HEK293 (cell line): ENCODE results near the gene PLEKHA7.

Source experiments
- CTCF ChIA-PET: fragments of 350-600 bp; formaldehyde crosslinking; extraction: SDS; loops from one replicate; lab custom pipeline; 2021; ENCODE audit warnings: antibody characterized with exemption; lab: Yijun Ruan, JAX
- POLR2A ChIA-PET: fragments of 300-600 bp; formaldehyde crosslinking; extraction: SDS; loops from one replicate; lab custom pipeline; 2020; ENCODE audit warnings: antibody characterized with exemption, inconsistent platforms; lab: Yijun Ruan, JAX
- H3K27ac ChIP-seq: fragments of 200-500 bp; sonication (Bioruptor generic); 2 replicates; pipeline ENCODE4 v1.5.1; 2014; ENCODE audit warnings: low read depth, low read length, control low read depth, inconsistent platforms; ENCODE audit errors: extremely low read depth
- H3K36me3 ChIP-seq, 2 experiments: fragments of 200-500 bp in 1 of 2; sonication (Bioruptor generic) in 1 of 2; 1 replicate in 1 of 2; 2 replicates in 1 of 2; pipeline ENCODE4 v1.5.1; 2014 to 2017; ENCODE audit warnings: inconsistent platforms in 2 of 2, low read length in 2 of 2; ENCODE audit not compliant: control insufficient read depth in 2 of 2, insufficient read depth in 1 of 2
- H3K4me1 ChIP-seq: fragments of 200-500 bp; sonication (Bioruptor generic); 2 replicates; pipeline ENCODE4 v1.5.1; 2014; ENCODE audit warnings: mild to moderate bottlenecking, low read length, inconsistent platforms; ENCODE audit not compliant: control insufficient read depth, insufficient read depth
- H3K4me3 ChIP-seq: 2 replicates; pipeline ENCODE4 v1.5.1; 2011; ENCODE audit warnings: low read depth, mild to moderate bottlenecking, control low read depth, low read length, moderate library complexity
- H3K9me3 ChIP-seq: fragments of 200-500 bp; sonication (Bioruptor generic); 2 replicates; pipeline ENCODE4 v1.5.1; 2014; ENCODE audit warnings: low read depth, low read length, inconsistent platforms; ENCODE audit not compliant: control insufficient read depth, insufficient read depth
- BCL11B ChIP-seq: fragments of 450-650 bp; formaldehyde crosslinking; IDR thresholded peaks from 2 replicates; pipeline ENCODE4 v1.5.1; 2016; ENCODE audit warnings: low read depth, missing biosample characterization, missing genetic modification characterization
- FEZF1 ChIP-seq: fragments of 450-650 bp; formaldehyde crosslinking; IDR thresholded peaks from 2 replicates; pipeline ENCODE4 v1.5.1; 2016; ENCODE audit warnings: missing biosample characterization, missing genetic modification characterization
- GLI2 ChIP-seq: fragments of 450-650 bp; formaldehyde crosslinking; IDR thresholded peaks from 2 replicates; pipeline ENCODE4; 2017; ENCODE audit warnings: missing biosample characterization, missing genetic modification characterization, low read depth, borderline replicate concordance
- PRDM6 ChIP-seq: fragments of 450-650 bp; formaldehyde crosslinking; IDR thresholded peaks from 2 replicates; pipeline ENCODE4 v1.5.1; 2017; ENCODE audit warnings: missing biosample characterization, missing genetic modification characterization
- REPIN1 ChIP-seq: fragments of 450-650 bp; formaldehyde crosslinking; IDR thresholded peaks from 2 replicates; pipeline ENCODE4 v1.5.1; 2017; ENCODE audit warnings: missing biosample characterization, missing genetic modification characterization, low read depth
- REST ChIP-seq: fragments of 450-650 bp; formaldehyde crosslinking; IDR thresholded peaks from 2 replicates; pipeline ENCODE4 v1.5.1; 2016; ENCODE audit warnings: missing biosample characterization, missing genetic modification characterization
- SALL2 ChIP-seq: fragments of 450-650 bp; formaldehyde crosslinking; IDR thresholded peaks from 2 replicates; pipeline ENCODE4 v1.5.0; 2017; ENCODE audit warnings: missing biosample characterization, mild to moderate bottlenecking, missing genetic modification characterization, borderline replicate concordance
- TCF7L2 ChIP-seq: IDR thresholded peaks from 2 replicates; pipeline ENCODE4 v1.6.1; 2011; ENCODE audit warnings: low read depth, mild to moderate bottlenecking, inconsistent platforms, low read length, moderate library complexity, borderline replicate concordance
- ZBTB21 ChIP-seq: fragments of 450-650 bp; formaldehyde crosslinking; IDR thresholded peaks from 2 replicates; pipeline ENCODE4 v1.5.1; 2017; ENCODE audit warnings: missing biosample characterization, missing genetic modification characterization
- ZIC2 ChIP-seq: fragments of 450-650 bp; formaldehyde crosslinking; IDR thresholded peaks from 2 replicates; pipeline ENCODE4 v1.5.1; 2016; ENCODE audit warnings: missing biosample characterization, missing genetic modification characterization
- ZNF132 ChIP-seq: fragments of 450-650 bp; formaldehyde crosslinking; IDR thresholded peaks from 2 replicates; pipeline ENCODE4 v1.5.1; 2017; ENCODE audit warnings: missing biosample characterization, missing genetic modification characterization, borderline replicate concordance
- ZNF174 ChIP-seq: fragments of 450-650 bp; formaldehyde crosslinking; IDR thresholded peaks from 2 replicates; pipeline ENCODE4 v1.5.0; 2017; ENCODE audit warnings: missing biosample characterization, mild to moderate bottlenecking, missing genetic modification characterization
- ZNF239 ChIP-seq: fragments of 450-650 bp; formaldehyde crosslinking; IDR thresholded peaks from 2 replicates; pipeline ENCODE4 v1.5.1; 2016; ENCODE audit warnings: missing biosample characterization, missing genetic modification characterization
- ZNF24 ChIP-seq: fragments of 450-650 bp; formaldehyde crosslinking; IDR thresholded peaks from 2 replicates; pipeline ENCODE4 v1.5.1; 2016; ENCODE audit warnings: missing biosample characterization, missing genetic modification characterization
- ZNF266 ChIP-seq: fragments of 450-650 bp; formaldehyde crosslinking; IDR thresholded peaks from 2 replicates; pipeline ENCODE4 v1.5.1; 2016; ENCODE audit warnings: missing biosample characterization, missing genetic modification characterization, low read depth
- ZNF426 ChIP-seq: fragments of 450-650 bp; formaldehyde crosslinking; IDR thresholded peaks from 2 replicates; pipeline ENCODE4 v1.5.1; 2017; ENCODE audit warnings: missing biosample characterization, missing genetic modification characterization, mild to moderate bottlenecking, inconsistent platforms, moderate library complexity
- ZNF433 ChIP-seq: fragments of 450-650 bp; formaldehyde crosslinking; IDR thresholded peaks from 2 replicates; pipeline ENCODE4 v1.5.1; 2016; ENCODE audit warnings: missing biosample characterization, missing genetic modification characterization, low read depth
- ZNF473 ChIP-seq: fragments of 450-650 bp; formaldehyde crosslinking; IDR thresholded peaks from 2 replicates; pipeline ENCODE4 v1.5.1; 2017; ENCODE audit warnings: missing biosample characterization, missing genetic modification characterization
- ZNF510 ChIP-seq: fragments of 450-650 bp; formaldehyde crosslinking; IDR thresholded peaks from 2 replicates; pipeline ENCODE4 v1.5.1; 2018; ENCODE audit warnings: mild to moderate bottlenecking, missing genetic modification characterization, missing biosample characterization; ENCODE audit not compliant: insufficient replicate concordance
- ZNF549 ChIP-seq: fragments of 450-650 bp; IDR thresholded peaks from 2 replicates; pipeline ENCODE4 v1.5.1; 2018; ENCODE audit warnings: missing biosample characterization, missing genetic modification characterization, mild to moderate bottlenecking, inconsistent platforms, moderate library complexity
- ZNF560 ChIP-seq: fragments of 450-650 bp; formaldehyde crosslinking; IDR thresholded peaks from 2 replicates; pipeline ENCODE4 v1.5.1; 2017; ENCODE audit warnings: missing biosample characterization, missing genetic modification characterization, borderline replicate concordance
- ZNF701 ChIP-seq: fragments of 450-650 bp; formaldehyde crosslinking; IDR thresholded peaks from 2 replicates; pipeline ENCODE4 v1.5.1; 2016; ENCODE audit warnings: missing biosample characterization, missing genetic modification characterization

PLEKHA7 gene

GRCh38 chr11:16897470-16898061 is 116.6 kb downstream of the PLEKHA7 start (continued):
- TF ChIP-seq ZNF266 (tag by site-specific recombination) (no peak), ZBTB21 (no peak), ZNF426 (tag by site-specific recombination) (no peak), BCL11B (tag by site-specific recombination) (0 out of 2 replicates have a peak, but pooled peaks have one; percentile 38)

GRCh38 chr11:16896729-16897469 is 117.3 kb downstream of the PLEKHA7 start:
- Histone ChIP-seq H3K27ac (no peak overlapping the region), H3K4me1 (peaks cover 8% of the 10 kb centered on the region), H3K36me3 (no peaks in the 10 kb centered on the region), H3K4me3 (no peak overlapping the region), H3K9me3 (no peaks in the 10 kb centered on the region)
- ChIA-PET CTCF (interaction anchor here (0.8 to 1.0 kb wide), 2 partner anchors 77 to 109 kb away, joined by 3 read pairs; no protein-coding TSS in a partner anchor), POLR2A (no interaction called here)
- TF ChIP-seq ZNF433 (tag by site-specific recombination) = no peak
- peak; percentile 73 for TF ChIP-seq FEZF1
- TF ChIP-seq ZNF24 (tag by site-specific recombination) = no peak

- H3K4me3 ChIP-seq = no peak overlapping the region
- no peaks in the 10 kb centered on the region for H3K9me3 ChIP-seq
- H3K27ac ChIP-seq = no peak overlapping the region
- POLR2A ChIA-PET = no interaction called here
- H3K4me1 ChIP-seq = peaks cover 8% of the 10 kb centered on the region
- CTCF ChIA-PET = no interaction called here
- H3K36me3 ChIP-seq = no peaks in the 10 kb centered on the region
- TF ChIP-seq TCF7L2 = no peak
- no peak for TF ChIP-seq ZNF560
- no peak for TF ChIP-seq ZNF701 (tag by site-specific recombination)
- TF ChIP-seq ZNF473 = no peak
- TF ChIP-seq REPIN1 (tag by site-specific recombination) = no peak
- TF ChIP-seq SALL2 (tag by site-specific recombination) = no peak
- no peak for TF ChIP-seq ZNF174 (tag by site-specific recombination)
- no peak for TF ChIP-seq ZNF132 (tag by site-specific recombination)
Measured at GRCh38 chr11:16895306-16895705, 118.9 kb downstream of the PLEKHA7 start.

GRCh38 chr11:16893456-16894066 is 120.7 kb downstream of the PLEKHA7 start:
- ChIA-PET POLR2A (no interaction called here), CTCF (no interaction called here)
- TF ChIP-seq ZNF549 (tag by site-specific recombination) (peak; percentile 38; the same call in 1 of the 2 replicates), GLI2 (tag by site-specific recombination) (no peak), ZIC2 (tag by site-specific recombination) (peak; percentile 22; the same call in 1 of the 2 replicates), ZNF510 (tag by site-specific recombination) (no peak), ZNF239 (tag by site-specific recombination) (no peak), PRDM6 (peak; percentile 29; the same call in 1 of the 2 replicates), REST (tag by site-specific recombination) (no peak)
- no peaks in the 10 kb centered on the region for H3K36me3 ChIP-seq
- no peaks in the 10 kb centered on the region for H3K9me3 ChIP-seq
- H3K4me1 ChIP-seq = peaks cover 8% of the 10 kb centered on the region
- H3K27ac ChIP-seq = no peak overlapping the region
- H3K4me3 ChIP-seq = no peak overlapping the region
